ENCODE measurements around the gene FAM149B1.

FAM149B1 gene

GRCh38 chr10:73174148-73174925 lies 6.4 kb downstream of the FAM149B1 start:
- DNase-seq (ENCODE audit: low read depth, low spot score), result no peak

GRCh38 chr10:73182568-73182967 lies 14.6 kb downstream of the FAM149B1 start:
- no peak for DNase-seq (ENCODE audit: low read depth, low spot score)

- DNase-seq (ENCODE audit: low read depth, low spot score), result no peak
These were observed 15.9 kb downstream of the FAM149B1 start for GRCh38 chr10:73183667-73184281.

GRCh38 chr10:73186266-73186665 lies 18.3 kb downstream of the FAM149B1 start:
- DNase-seq (ENCODE audit: low read depth, low spot score), result no peak

GRCh38 chr10:73190188-73190587 lies 22.3 kb downstream of the FAM149B1 start:
- DNase-seq (ENCODE audit: low read depth, low spot score), result no peak

GRCh38 chr10:73205081-73205480 lies 37.2 kb downstream of the FAM149B1 start:
- DNase-seq (ENCODE audit: low read depth, low spot score), result no peak

GRCh38 chr10:73205890-73206289 lies 38.0 kb downstream of the FAM149B1 start:
- DNase-seq (ENCODE audit: low read depth, low spot score), result no peak

GRCh38 chr10:73206385-73206784 lies 38.5 kb downstream of the FAM149B1 start:
- no peak for DNase-seq (ENCODE audit: low read depth, low spot score)

- no peak for DNase-seq (ENCODE audit: low read depth, low spot score)
These were observed 40.0 kb downstream of the FAM149B1 start for GRCh38 chr10:73207883-73208282.

GRCh38 chr10:73209705-73210104 lies 41.8 kb downstream of the FAM149B1 start:
- DNase-seq (ENCODE audit: low read depth, low spot score), result no peak

GRCh38 chr10:73210395-73211105 lies 42.6 kb downstream of the FAM149B1 start:
- DNase-seq (ENCODE audit: low read depth, low spot score), result no peak

- no peak for DNase-seq (ENCODE audit: low read depth, low spot score)
These were observed 43.3 kb downstream of the FAM149B1 start for GRCh38 chr10:73211106-73211811.

- DNase-seq (ENCODE audit: low read depth, low spot score), result no peak
These were observed 47.8 kb downstream of the FAM149B1 start for GRCh38 chr10:73215749-73216148.

GRCh38 chr10:73217628-73218027 lies 49.7 kb downstream of the FAM149B1 start:
- DNase-seq (ENCODE audit: low read depth, low spot score), result no peak

- no peak for DNase-seq (ENCODE audit: low read depth, low spot score)
These were observed 50.7 kb downstream of the FAM149B1 start for GRCh38 chr10:73218431-73219191.

GRCh38 chr10:73219384-73219783 lies 51.5 kb downstream of the FAM149B1 start:
- DNase-seq (ENCODE audit: low read depth, low spot score), result no peak

GRCh38 chr10:73220989-73221388 lies 53.1 kb downstream of the FAM149B1 start:
- DNase-seq (ENCODE audit: low read depth, low spot score), result no peak

GRCh38 chr10:73225518-73225917 lies 57.6 kb downstream of the FAM149B1 start:
- no peak for DNase-seq (ENCODE audit: low read depth, low spot score)

GRCh38 chr10:73226663-73227062 lies 58.7 kb downstream of the FAM149B1 start:
- DNase-seq (ENCODE audit: low read depth, low spot score), result no peak

GRCh38 chr10:73228247-73228646 lies 60.3 kb downstream of the FAM149B1 start:
- DNase-seq (ENCODE audit: low read depth, low spot score), result no peak

GRCh38 chr10:73229567-73229966 lies 61.6 kb downstream of the FAM149B1 start:
- DNase-seq (ENCODE audit: low read depth, low spot score), result no peak
